HG03354 (cell line): ENCODE measurements around the gene SMYD3.

Source experiments
- ATAC-seq: cut with Tn5 transposase; IDR thresholded peaks from one replicate; pipeline ENCODE4 v1.9.1; 2021; ENCODE audit warnings: mild to moderate bottlenecking; ENCODE audit not compliant: unreplicated experiment, poor library complexity, severe bottlenecking

SMYD3 gene

DNA sequence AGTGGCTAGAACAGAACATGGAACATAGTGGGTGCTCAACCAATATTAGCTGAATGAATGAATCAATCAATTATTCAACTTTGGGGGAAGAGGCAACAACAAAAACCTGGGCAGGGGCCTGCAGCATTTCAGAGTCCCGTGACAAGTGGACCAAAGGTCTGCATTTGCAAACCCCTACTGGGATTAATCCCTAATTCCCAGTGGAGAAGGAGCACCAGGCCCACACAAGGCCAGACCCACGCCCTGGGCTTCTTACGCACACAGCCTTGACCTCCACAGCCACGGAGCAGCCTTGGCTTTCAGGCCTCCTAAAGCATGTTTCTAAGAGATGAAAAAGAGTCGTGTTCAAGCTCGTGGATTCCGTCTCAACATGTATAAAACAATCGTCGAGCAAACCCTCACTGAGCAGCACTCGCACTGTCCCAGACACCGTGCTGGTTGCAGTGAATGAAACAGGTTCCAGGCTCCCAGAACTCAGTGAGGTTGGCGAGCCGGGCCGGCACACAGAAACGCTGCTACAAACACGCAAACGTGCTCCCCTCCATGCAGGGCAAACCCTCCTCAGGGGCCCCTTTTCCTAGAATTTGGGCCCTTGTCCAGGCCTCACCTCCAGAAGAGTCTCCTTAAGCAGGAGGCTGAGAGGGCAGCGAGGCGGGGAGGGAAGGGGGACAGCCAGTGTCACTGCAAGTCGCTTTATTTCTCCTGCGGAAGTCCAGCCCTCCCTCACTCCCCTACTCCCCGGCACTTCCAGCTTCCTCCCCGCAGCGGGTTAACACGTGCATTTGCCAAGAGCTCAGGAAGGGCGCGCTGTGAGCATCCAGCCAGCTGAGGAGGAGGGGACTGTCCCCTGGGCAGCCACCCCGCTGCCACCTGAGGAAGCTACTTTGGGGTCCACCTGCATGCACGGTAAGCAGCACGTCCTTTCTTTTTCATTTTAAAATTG, 795.8 kb downstream of the SMYD3 start:
- no peak for ATAC-seq

DNA sequence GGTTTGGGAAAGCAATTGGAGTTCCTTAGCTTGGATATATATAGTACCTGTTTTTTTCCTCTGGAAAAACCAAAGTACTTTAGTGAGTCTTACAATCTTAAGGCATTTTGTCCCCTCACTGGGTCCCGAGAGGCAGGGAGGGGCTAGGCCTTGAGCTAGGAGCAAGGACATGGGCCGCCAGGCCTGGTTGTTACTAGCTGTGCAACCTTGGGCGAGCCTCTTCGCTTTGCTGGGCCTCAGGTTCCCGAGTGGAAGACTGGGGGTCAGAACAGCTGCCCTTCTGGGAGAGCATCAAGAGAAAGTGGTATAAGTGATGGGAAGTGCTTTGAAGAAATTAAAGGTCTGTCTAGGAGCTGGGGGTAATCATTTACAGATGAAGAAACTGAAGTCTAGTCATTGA, 799.1 kb downstream of the SMYD3 start:
- no peak for ATAC-seq

GRCh38 chr1:245704765-245705164, 802.3 kb downstream of the SMYD3 start:
- no peak for ATAC-seq

- no peak for ATAC-seq
Measured at GRCh38 chr1:245704341-245704740, 802.7 kb downstream of the SMYD3 start.

GRCh38 chr1:245702346-245702745, 804.7 kb downstream of the SMYD3 start:
- ATAC-seq: no peak

DNA sequence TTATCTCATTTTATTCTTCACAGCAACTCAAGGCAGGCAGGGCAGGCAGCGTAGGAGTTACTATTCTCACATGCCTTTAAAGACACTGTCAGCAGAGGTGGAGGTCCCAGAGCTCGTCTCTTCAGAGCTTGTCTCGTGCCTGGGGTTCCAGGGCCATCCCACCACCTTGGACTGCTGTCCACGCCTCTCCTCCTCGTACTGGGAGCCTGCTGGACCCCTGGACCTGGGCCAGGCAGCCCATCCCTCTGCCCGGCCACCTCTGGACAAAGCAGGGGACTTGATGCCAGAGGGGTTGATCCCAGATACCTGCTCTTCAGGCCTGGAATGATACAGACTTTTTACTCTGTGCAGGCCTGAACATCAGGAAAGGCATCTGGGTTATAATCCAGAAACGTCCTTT, 805.4 kb downstream of the SMYD3 start:
- no peak for ATAC-seq

DNA sequence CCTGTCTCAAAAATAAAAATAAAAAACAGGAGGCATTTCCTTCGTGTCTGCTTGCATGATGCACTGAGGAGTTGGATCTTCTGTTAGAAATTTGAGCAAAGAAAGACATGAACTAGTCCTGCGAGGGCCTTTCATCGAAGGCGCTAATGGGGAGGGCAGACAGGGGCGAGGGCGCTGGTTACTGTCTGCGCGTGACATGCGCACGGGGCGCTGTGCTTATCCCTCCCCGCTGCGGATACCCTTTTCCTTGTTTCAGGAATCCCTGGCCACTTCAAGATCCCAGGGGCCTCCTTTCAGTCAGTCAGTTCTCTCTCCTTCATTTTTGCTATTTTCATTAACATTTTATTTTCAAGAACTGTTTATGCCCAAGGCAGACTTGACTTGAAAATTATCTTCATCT, 806.4 kb downstream of the SMYD3 start:
- ATAC-seq: no peak
